ENCODE data around the gene RUNX1. TPM values are rescaled to one million over a fixed set of nuclear protein-coding genes. Genes with fewer than 3 reads are reported as not detected.

RUNX1 gene
- total and polyA plus RNA-seq, 10 of the 15 experiments (the other 5 are each of a cell fraction or from before 2014, with no cell fraction given), result 0.90 to 15.2 (median 4.1) TPM

DNA sequence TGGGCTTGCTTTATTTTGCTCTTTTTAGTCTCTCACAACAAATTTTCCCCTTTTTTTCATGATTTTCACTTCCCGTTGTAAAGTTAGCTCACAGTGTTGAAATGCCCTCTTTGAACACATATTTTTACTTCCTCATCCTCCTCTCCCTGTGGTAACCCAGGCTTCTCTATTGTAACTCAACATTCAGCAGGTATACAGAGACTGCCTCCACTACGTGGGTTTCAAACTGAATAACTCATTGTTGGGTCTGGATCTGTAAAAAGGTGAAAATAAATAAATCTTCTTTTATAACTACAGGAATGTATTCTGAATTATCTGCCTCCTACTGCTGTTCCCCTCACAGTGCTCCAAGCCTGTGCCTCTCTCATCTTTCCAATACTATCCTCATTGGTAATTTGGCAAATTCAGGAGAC lies 166.4 kb downstream of the RUNX1 start:
- 2% methylated on average over 2 of the region's 2 CpGs for WGBS (ENCODE audit: insufficient coverage, insufficient replicate concordance, low lambda C conversion rate, missing lambda C conversion rate)
- Histone ChIP-seq H3K9me3 (replicated peaks; ENCODE audit: control insufficient read depth, insufficient read depth, low read length) (no peaks in the 10 kb centered on the region), H3K36me3 (ENCODE audit: control insufficient read depth in 2 of 2, insufficient read depth in 2 of 2, low read length in 1 of 2) (0 out of 4 replicates have a peak, but pooled peaks cover 0 to 5% of the 10 kb centered on the region in 2 experiments), H3K4me1 (ENCODE audit: control insufficient read depth, insufficient read depth, low read length) (peaks cover 6% of the 10 kb centered on the region; the same call in 1 of the 2 replicates), H3K79me2 (ENCODE audit: control insufficient read depth, insufficient read depth, low read length) (no peaks in the 10 kb centered on the region; the same call in 1 of the 2 replicates), H3K4me3 (0 out of 2 replicates have a peak overlapping the region, but pooled peaks have one; percentile 1), H3K27me3 (replicated peaks in 1 of 2; ENCODE audit: control insufficient read depth in 2 of 2, insufficient read depth in 2 of 2, low read length in 1 of 2) (no peaks in the 10 kb centered on the region; a peak in 1 of 4 replicates), H3K27ac (ENCODE audit: control insufficient read depth, insufficient read depth) (no peak overlapping the region), H2AFZ (ENCODE audit: control insufficient read depth, low read depth, low read length) (no peak overlapping the region), H3K9ac (ENCODE audit: control insufficient read depth, insufficient read depth, low read length) (no peak overlapping the region), H4K20me1 (ENCODE audit: control insufficient read depth, insufficient read depth) (no peaks in the 10 kb centered on the region), H3K4me2 (ENCODE audit: control insufficient read depth, insufficient read depth) (peak overlapping the region; percentile 39)
- in situ Hi-C loops (cut with MboI), result no loop called here
- intact Hi-C loops (cut with micrococcal nuclease; ENCODE audit: unreplicated experiment), result loop anchor here (10.0 kb wide), 1 partner anchor 1142 kb away; no protein-coding TSS in a partner anchor
- ChIA-PET RAD21 (ENCODE audit: unreplicated experiment) (interaction anchor here (0.7 to 2.0 kb wide), 3 partner anchors 36 to 137 kb away, joined by 3 to 4 read pairs (median 3); no protein-coding TSS in a partner anchor), SMC1A (ENCODE audit: uncharacterized antibody, unreplicated experiment) (interaction anchor here (1.2 to 1.3 kb wide), 3 partner anchors 15 to 75 kb away, joined by 3 to 4 read pairs (median 3); no protein-coding TSS in a partner anchor), POLR2A (interaction anchor here (0.7 kb wide), 1 partner anchor 191 kb away, joined by 3 read pairs; no protein-coding TSS in a partner anchor), CTCF (no interaction called here)
- no peak for FAIRE-seq
- no peak for DNase-seq (ENCODE audit: low read depth, low spot score)
- no TSS peak for BruUV-seq (replicated peaks)
- ATAC-seq, result peak; percentile 77
- TF ChIP-seq, protein P1, sequence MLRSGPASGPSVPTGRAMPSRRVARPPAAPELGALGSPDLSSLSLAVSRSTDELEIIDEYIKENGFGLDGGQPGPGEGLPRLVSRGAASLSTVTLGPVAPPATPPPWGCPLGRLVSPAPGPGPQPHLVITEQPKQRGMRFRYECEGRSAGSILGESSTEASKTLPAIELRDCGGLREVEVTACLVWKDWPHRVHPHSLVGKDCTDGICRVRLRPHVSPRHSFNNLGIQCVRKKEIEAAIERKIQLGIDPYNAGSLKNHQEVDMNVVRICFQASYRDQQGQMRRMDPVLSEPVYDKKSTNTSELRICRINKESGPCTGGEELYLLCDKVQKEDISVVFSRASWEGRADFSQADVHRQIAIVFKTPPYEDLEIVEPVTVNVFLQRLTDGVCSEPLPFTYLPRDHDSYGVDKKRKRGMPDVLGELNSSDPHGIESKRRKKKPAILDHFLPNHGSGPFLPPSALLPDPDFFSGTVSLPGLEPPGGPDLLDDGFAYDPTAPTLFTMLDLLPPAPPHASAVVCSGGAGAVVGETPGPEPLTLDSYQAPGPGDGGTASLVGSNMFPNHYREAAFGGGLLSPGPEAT (IDR thresholded peaks at IDR 0.05; ENCODE audit: low read depth), result peak; percentile 63
- TF ChIP-seq IKZF2 (IDR thresholded peaks at IDR 0.05) (peak; percentile 71 to 81; a peak in 3 of 4 replicates), ZNF384 (IDR thresholded peaks at IDR 0.05; ENCODE audit: borderline replicate concordance, low read depth, low read length) (peak; percentile 79; the same call in 1 of the 2 replicates), RUNX3 (IDR thresholded peaks at IDR 0.05; ENCODE audit: low read length) (peak; percentile 81), CREB1 (IDR thresholded peaks at IDR 0.05; ENCODE audit: low read depth) (peak; percentile 32; the same call in 1 of the 2 replicates), JUNB (IDR thresholded peaks at IDR 0.05) (no peak), ZBED1 (IDR thresholded peaks at IDR 0.05; ENCODE audit: borderline replicate concordance) (0 out of 2 replicates have a peak, but pooled peaks have one; percentile 33), SPI1 (IDR thresholded peaks at IDR 0.05; ENCODE audit: borderline replicate concordance, insufficient read depth, low read depth, low read length) (peak; percentile 78), NFIC (IDR thresholded peaks at IDR 0.05; ENCODE audit: low read depth, low read length) (peak; percentile 60; the same call in 1 of the 2 replicates), TCF7 (IDR thresholded peaks at IDR 0.05; ENCODE audit: borderline replicate concordance) (no peak), RELA (IDR thresholded peaks at IDR 0.05; ENCODE audit: borderline replicate concordance, partially characterized antibody) (no peak), NBN (IDR thresholded peaks at IDR 0.05) (peak; percentile 68; the same call in 1 of the 2 replicates), BACH1 (IDR thresholded peaks at IDR 0.05; ENCODE audit: borderline replicate concordance) (no peak)
- TF ChIP-seq, protein P2, sequence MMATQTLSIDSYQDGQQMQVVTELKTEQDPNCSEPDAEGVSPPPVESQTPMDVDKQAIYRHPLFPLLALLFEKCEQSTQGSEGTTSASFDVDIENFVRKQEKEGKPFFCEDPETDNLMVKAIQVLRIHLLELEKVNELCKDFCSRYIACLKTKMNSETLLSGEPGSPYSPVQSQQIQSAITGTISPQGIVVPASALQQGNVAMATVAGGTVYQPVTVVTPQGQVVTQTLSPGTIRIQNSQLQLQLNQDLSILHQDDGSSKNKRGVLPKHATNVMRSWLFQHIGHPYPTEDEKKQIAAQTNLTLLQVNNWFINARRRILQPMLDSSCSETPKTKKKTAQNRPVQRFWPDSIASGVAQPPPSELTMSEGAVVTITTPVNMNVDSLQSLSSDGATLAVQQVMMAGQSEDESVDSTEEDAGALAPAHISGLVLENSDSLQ (IDR thresholded peaks at IDR 0.05), result no peak
- TF ChIP-seq, protein P3, sequence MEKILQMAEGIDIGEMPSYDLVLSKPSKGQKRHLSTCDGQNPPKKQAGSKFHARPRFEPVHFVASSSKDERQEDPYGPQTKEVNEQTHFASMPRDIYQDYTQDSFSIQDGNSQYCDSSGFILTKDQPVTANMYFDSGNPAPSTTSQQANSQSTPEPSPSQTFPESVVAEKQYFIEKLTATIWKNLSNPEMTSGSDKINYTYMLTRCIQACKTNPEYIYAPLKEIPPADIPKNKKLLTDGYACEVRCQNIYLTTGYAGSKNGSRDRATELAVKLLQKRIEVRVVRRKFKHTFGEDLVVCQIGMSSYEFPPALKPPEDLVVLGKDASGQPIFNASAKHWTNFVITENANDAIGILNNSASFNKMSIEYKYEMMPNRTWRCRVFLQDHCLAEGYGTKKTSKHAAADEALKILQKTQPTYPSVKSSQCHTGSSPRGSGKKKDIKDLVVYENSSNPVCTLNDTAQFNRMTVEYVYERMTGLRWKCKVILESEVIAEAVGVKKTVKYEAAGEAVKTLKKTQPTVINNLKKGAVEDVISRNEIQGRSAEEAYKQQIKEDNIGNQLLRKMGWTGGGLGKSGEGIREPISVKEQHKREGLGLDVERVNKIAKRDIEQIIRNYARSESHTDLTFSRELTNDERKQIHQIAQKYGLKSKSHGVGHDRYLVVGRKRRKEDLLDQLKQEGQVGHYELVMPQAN (conservative IDR thresholded peaks at IDR 0.05), result no peak
- TF ChIP-seq, protein P4, sequence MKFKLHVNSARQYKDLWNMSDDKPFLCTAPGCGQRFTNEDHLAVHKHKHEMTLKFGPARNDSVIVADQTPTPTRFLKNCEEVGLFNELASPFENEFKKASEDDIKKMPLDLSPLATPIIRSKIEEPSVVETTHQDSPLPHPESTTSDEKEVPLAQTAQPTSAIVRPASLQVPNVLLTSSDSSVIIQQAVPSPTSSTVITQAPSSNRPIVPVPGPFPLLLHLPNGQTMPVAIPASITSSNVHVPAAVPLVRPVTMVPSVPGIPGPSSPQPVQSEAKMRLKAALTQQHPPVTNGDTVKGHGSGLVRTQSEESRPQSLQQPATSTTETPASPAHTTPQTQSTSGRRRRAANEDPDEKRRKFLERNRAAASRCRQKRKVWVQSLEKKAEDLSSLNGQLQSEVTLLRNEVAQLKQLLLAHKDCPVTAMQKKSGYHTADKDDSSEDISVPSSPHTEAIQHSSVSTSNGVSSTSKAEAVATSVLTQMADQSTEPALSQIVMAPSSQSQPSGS (IDR thresholded peaks at IDR 0.05; ENCODE audit: low read length), result peak; percentile 36; the same call in 1 of the 2 replicates
- TF ChIP-seq, protein P5, sequence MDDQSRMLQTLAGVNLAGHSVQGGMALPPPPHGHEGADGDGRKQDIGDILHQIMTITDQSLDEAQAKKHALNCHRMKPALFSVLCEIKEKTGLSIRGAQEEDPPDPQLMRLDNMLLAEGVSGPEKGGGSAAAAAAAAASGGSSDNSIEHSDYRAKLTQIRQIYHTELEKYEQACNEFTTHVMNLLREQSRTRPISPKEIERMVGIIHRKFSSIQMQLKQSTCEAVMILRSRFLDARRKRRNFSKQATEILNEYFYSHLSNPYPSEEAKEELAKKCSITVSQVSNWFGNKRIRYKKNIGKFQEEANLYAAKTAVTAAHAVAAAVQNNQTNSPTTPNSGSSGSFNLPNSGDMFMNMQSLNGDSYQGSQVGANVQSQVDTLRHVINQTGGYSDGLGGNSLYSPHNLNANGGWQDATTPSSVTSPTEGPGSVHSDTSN (IDR thresholded peaks at IDR 0.05; ENCODE audit: insufficient replicate concordance, low read depth, low read length), result no peak

Measured in GM12878 (cell line).